ENCODE results near the gene TUBA3D. TPM values are rescaled to one million over a fixed set of nuclear protein-coding genes. Genes with fewer than 3 reads are reported as not detected.
"Not testable (repeated sequence)": the region's sequence is repeated elsewhere in the genome, so short reads cannot be mapped to it uniquely, and the experiment has no call there.

The TUBA3D gene
- total RNA-seq, 3 donors from 2014 or later: not detected

- Histone ChIP-seq H3K36me3 (ENCODE audit: low read depth) (no peaks in the 10 kb centered on the region), H3K4me1 (ENCODE audit: low read depth) (no peaks in the 10 kb centered on the region), H3K4me3 (no peak overlapping the region), H3K9me3 (no peaks in the 10 kb centered on the region)
- DNase-seq: no peak
- no peak for ATAC-seq
- intact Hi-C loops (cut with DNase I, micrococcal nuclease): no loop called here
- no peak for TF ChIP-seq CTCF (IDR thresholded peaks at IDR 0.05)
These were observed 41.4 kb downstream of the TUBA3D start for GRCh38 chr2:131517106-131517831.

GRCh38 chr2:131517856-131518255 lies 41.9 kb downstream of the TUBA3D start:
- intact Hi-C loops (cut with DNase I, micrococcal nuclease); ATAC-seq; H3K9me3 ChIP-seq; H3K4me1 ChIP-seq (ENCODE audit: low read depth); H3K4me3 ChIP-seq; H3K36me3 ChIP-seq (ENCODE audit: low read depth); DNase-seq: not testable (repeated sequence)

DNA sequence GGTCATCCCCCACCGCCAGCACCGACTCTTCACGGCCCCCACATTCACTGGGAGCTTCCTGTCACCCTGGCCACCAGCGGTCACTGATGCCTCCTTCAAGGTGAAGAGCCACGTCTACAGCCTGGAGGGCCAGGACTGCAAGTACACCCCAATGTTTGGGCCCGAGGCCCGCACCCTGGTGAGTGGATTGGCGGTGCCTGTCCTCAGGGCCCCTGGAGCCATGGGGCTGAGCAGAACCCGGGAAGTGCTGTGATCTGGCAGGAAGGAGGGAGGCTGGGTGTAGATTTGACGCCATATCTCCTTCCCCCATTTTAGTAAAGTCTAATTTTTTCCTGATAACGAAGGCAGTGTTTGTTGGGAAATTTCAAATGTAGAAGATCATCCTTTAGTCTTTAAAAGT lies 42.6 kb downstream of the TUBA3D start:
- H3K36me3 ChIP-seq (ENCODE audit: low read depth); ATAC-seq; H3K9me3 ChIP-seq; intact Hi-C loops (cut with DNase I, micrococcal nuclease); H3K4me1 ChIP-seq (ENCODE audit: low read depth); H3K4me3 ChIP-seq; DNase-seq: not testable (repeated sequence)

GRCh38 chr2:131519466-131519865 lies 43.5 kb downstream of the TUBA3D start:
- TF ChIP-seq CTCF (IDR thresholded peaks at IDR 0.05): no peak
- Histone ChIP-seq H3K36me3 (ENCODE audit: low read depth) (no peaks in the 10 kb centered on the region), H3K9me3 (no peaks in the 10 kb centered on the region), H3K4me1 (ENCODE audit: low read depth) (no peaks in the 10 kb centered on the region), H3K4me3 (no peak overlapping the region)
- DNase-seq: no peak
- no peak for ATAC-seq
- intact Hi-C loops (cut with DNase I, micrococcal nuclease): no loop called here

- H3K36me3 ChIP-seq (ENCODE audit: low read depth); ATAC-seq; DNase-seq; H3K9me3 ChIP-seq; H3K4me1 ChIP-seq (ENCODE audit: low read depth); intact Hi-C loops (cut with DNase I, micrococcal nuclease); H3K4me3 ChIP-seq: not testable (repeated sequence)
These were observed 44.1 kb downstream of the TUBA3D start for GRCh38 chr2:131519871-131520470.

- intact Hi-C loops (cut with DNase I, micrococcal nuclease): no loop called here
- Histone ChIP-seq H3K4me1 (ENCODE audit: low read depth) (no peaks in the 10 kb centered on the region), H3K4me3 (no peak overlapping the region), H3K9me3 (no peaks in the 10 kb centered on the region), H3K36me3 (ENCODE audit: low read depth) (no peaks in the 10 kb centered on the region)
- DNase-seq (no peak), ATAC-seq (no peak)
- TF ChIP-seq CTCF (IDR thresholded peaks at IDR 0.05): no peak
These were observed 44.6 kb downstream of the TUBA3D start for GRCh38 chr2:131520526-131520925.

DNA sequence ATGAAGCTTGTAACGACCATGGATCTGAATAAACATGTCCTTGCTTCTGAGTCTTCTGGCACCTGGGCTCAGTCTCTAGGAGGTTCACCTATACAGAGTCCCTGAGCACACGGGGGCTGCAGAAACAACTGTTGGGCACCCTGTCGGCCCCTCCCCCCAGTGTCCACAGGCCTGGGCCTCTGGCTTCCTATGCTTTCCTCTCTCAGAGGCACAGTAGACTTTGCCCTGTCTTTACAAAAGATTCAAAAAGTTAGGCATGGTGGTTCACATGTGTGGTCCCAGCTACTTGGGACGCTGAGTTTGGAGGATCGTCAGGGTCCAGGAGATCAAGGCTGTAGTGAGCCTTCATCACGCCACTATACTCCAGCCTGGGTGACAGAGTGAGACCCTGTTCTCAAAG lies 45.6 kb downstream of the TUBA3D start:
- intact Hi-C loops (cut with DNase I, micrococcal nuclease); H3K4me1 ChIP-seq (ENCODE audit: low read depth); H3K9me3 ChIP-seq; H3K36me3 ChIP-seq (ENCODE audit: low read depth); DNase-seq; ATAC-seq; H3K4me3 ChIP-seq: not testable (repeated sequence)

Data from mucosa of descending colon (tissue), 3 donors.